SU-DHL-6 (cell line): ENCODE data around the gene SMAD7.

ENCODE experiments used
- H2AFZ ChIP-seq: fragments of 200-600 bp; sonication (generic); 2 replicates; pipeline ENCODE4 v1.6.1; 2014; ENCODE audit warnings: low read depth, mild to moderate bottlenecking, moderate library complexity, mixed read lengths, antibody characterized with exemption, low read length; ENCODE audit not compliant: severe bottlenecking
- H3F3A ChIP-seq: fragments of 200-600 bp; shearing (Covaris generic); 2 replicates; pipeline ENCODE4 v1.6.0; 2016; ENCODE audit warnings: antibody characterized with exemption, mild to moderate bottlenecking; ENCODE audit not compliant: insufficient read depth
- H3K27ac ChIP-seq: fragments of 200-600 bp; sonication (generic); 2 replicates; pipeline ENCODE4 v1.5.1; 2016; ENCODE audit warnings: low read depth, mild to moderate bottlenecking, low read length, moderate library complexity, mixed read lengths
- H3K27me3 ChIP-seq: fragments of 200-600 bp; sonication (generic), shearing (Covaris generic); 2 replicates; pipeline ENCODE4 v1.6.0; 2014; ENCODE audit warnings: mild to moderate bottlenecking, low read length
- H3K36me3 ChIP-seq: fragments of 200-600 bp; sonication (generic); 2 replicates; pipeline ENCODE4 v1.6.1; 2014; ENCODE audit warnings: mild to moderate bottlenecking, low read length, mixed read lengths
- H3K4me2 ChIP-seq: fragments of 300-600, 200-600 bp; shearing (Covaris generic), sonication (generic); 2 replicates; pipeline ENCODE4 v1.6.0; 2014; ENCODE audit warnings: low read length, low read depth, mild to moderate bottlenecking; ENCODE audit not compliant: poor library complexity, severe bottlenecking
- H3K4me3 ChIP-seq: fragments of 200-600 bp; sonication (generic); 2 replicates; pipeline ENCODE4 v1.5.1; 2014; ENCODE audit warnings: antibody characterized with exemption, low read length, mild to moderate bottlenecking, mixed read lengths; ENCODE audit not compliant: insufficient read depth, poor library complexity, severe bottlenecking
- H3K79me2 ChIP-seq: fragments of 200-600 bp; sonication (generic); 2 replicates; pipeline ENCODE4 v1.6.1; 2014; ENCODE audit warnings: mild to moderate bottlenecking, low read length, moderate library complexity; ENCODE audit not compliant: insufficient read depth
- H3K9ac ChIP-seq: fragments of 200-600 bp; sonication (generic); 2 replicates; pipeline ENCODE4 v1.7.0; 2014; ENCODE audit warnings: mild to moderate bottlenecking, low read length
- H3K9me2 ChIP-seq: fragments of 200-600 bp; sonication (generic); replicated peaks from 2 replicates; pipeline ENCODE4 v1.6.1; 2014; ENCODE audit warnings: low read length; ENCODE audit not compliant: insufficient read depth
- H3K9me3 ChIP-seq: fragments of 200-600 bp; sonication (generic); 2 replicates; pipeline ENCODE4 v1.6.1; 2014; ENCODE audit warnings: low read length, mixed read lengths; ENCODE audit not compliant: insufficient read depth
- H4K20me1 ChIP-seq: fragments of 200-600 bp; sonication (generic); 2 replicates; pipeline ENCODE4 v1.6.1; 2014; ENCODE audit warnings: low read depth, mild to moderate bottlenecking, antibody characterized with exemption, low read length, moderate library complexity, mixed read lengths
- EZH2phosphoT487 ChIP-seq: fragments of 200-600 bp; sonication (generic), shearing (Covaris generic); conservative IDR thresholded peaks from 2 replicates; pipeline ENCODE4 v1.6.1; 2018; ENCODE audit warnings: mild to moderate bottlenecking, antibody characterized with exemption, low read length, moderate library complexity, mixed read lengths
- TF ChIP-seq, protein P1 (sequence below): fragments of 200-600 bp; sonication (generic); IDR thresholded peaks from one replicate; pipeline ENCODE4 v1.5.1; 2017; ENCODE audit warnings: antibody characterized with exemption, mild to moderate bottlenecking, low read length, moderate library complexity; ENCODE audit not compliant: insufficient read depth, poor library complexity, severe bottlenecking

The SMAD7 gene

GRCh38 chr18:48953104-48953706 is 2.4 kb upstream of the SMAD7 start:
- H3F3A ChIP-seq, result peaks cover 20% of the 10 kb centered on the region
- H2AFZ ChIP-seq, result peak overlapping the region; percentile 93
- TF ChIP-seq EZH2phosphoT487, result no peak
- TF ChIP-seq, protein P1, sequence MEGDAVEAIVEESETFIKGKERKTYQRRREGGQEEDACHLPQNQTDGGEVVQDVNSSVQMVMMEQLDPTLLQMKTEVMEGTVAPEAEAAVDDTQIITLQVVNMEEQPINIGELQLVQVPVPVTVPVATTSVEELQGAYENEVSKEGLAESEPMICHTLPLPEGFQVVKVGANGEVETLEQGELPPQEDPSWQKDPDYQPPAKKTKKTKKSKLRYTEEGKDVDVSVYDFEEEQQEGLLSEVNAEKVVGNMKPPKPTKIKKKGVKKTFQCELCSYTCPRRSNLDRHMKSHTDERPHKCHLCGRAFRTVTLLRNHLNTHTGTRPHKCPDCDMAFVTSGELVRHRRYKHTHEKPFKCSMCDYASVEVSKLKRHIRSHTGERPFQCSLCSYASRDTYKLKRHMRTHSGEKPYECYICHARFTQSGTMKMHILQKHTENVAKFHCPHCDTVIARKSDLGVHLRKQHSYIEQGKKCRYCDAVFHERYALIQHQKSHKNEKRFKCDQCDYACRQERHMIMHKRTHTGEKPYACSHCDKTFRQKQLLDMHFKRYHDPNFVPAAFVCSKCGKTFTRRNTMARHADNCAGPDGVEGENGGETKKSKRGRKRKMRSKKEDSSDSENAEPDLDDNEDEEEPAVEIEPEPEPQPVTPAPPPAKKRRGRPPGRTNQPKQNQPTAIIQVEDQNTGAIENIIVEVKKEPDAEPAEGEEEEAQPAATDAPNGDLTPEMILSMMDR, result no peak
- no peaks in the 10 kb centered on the region for H3K79me2 ChIP-seq
- 0 out of 2 replicates have a peak, but pooled peaks cover under 1% of the 10 kb centered on the region for H4K20me1 ChIP-seq
- H3K4me3 ChIP-seq, result peak overlapping the region; percentile 67
- H3K9me2 ChIP-seq, result no peaks in the 10 kb centered on the region
- no peaks in the 10 kb centered on the region for H3K9me3 ChIP-seq
- H3K27ac ChIP-seq, result 0 out of 2 replicates have a peak overlapping the region, but pooled peaks have one; percentile 81
- H3K9ac ChIP-seq, result peak overlapping the region; percentile 75
- no peaks in the 10 kb centered on the region for H3K27me3 ChIP-seq
- peak overlapping the region; percentile 91 for H3K4me2 ChIP-seq
- no peaks in the 10 kb centered on the region for H3K36me3 ChIP-seq

- Histone ChIP-seq H2AFZ (peak overlapping the region; percentile 93), H3K9ac (peak overlapping the region; percentile 75), H3K4me2 (peak overlapping the region; percentile 91), H3K79me2 (no peaks in the 10 kb centered on the region), H3K27ac (peak overlapping the region; percentile 81), H3K9me2 (no peaks in the 10 kb centered on the region), H3F3A (peaks cover 20% of the 10 kb centered on the region), H4K20me1 (peaks cover 7% of the 10 kb centered on the region; the same call in 1 of the 2 replicates), H3K27me3 (no peaks in the 10 kb centered on the region), H3K36me3 (no peaks in the 10 kb centered on the region), H3K4me3 (peak overlapping the region; percentile 67), H3K9me3 (no peaks in the 10 kb centered on the region)
- TF ChIP-seq, protein P1, result no peak
- no peak for TF ChIP-seq EZH2phosphoT487
Observed at GRCh38 chr18:48952287-48953103, 1.7 kb upstream of the SMAD7 start.

GRCh38 chr18:48951448-48952286 is 902 bp upstream of the SMAD7 start:
- Histone ChIP-seq H3K79me2 (0 out of 2 replicates have a peak, but pooled peaks cover 5% of the 10 kb centered on the region), H3K4me2 (peak overlapping the region; percentile 91), H3K9ac (peak overlapping the region; percentile 75), H4K20me1 (peaks cover 9% of the 10 kb centered on the region; the same call in 1 of the 2 replicates), H3K36me3 (0 out of 2 replicates have a peak, but pooled peaks cover 5% of the 10 kb centered on the region), H3K27me3 (no peaks in the 10 kb centered on the region), H3K27ac (peak overlapping the region; percentile 86), H3F3A (peaks cover 20% of the 10 kb centered on the region), H2AFZ (peak overlapping the region; percentile 93), H3K9me2 (no peaks in the 10 kb centered on the region), H3K9me3 (no peaks in the 10 kb centered on the region), H3K4me3 (peak overlapping the region; percentile 67)
- TF ChIP-seq EZH2phosphoT487, result no peak
- TF ChIP-seq, protein P1, result no peak
